ENCODE measurements around the gene DYNAP.

The DYNAP gene

GRCh38 chr18:54590945-54591344 lies at the start of gene DYNAP:
Gene DYNAP (plus strand): TSS chr18:54591245. CDS start chr18:54591283, 38 bp downstream.
- no peak for DNase-seq

GRCh38 chr18:54551590-54551989 lies 39.5 kb upstream of the DYNAP start:
- no peak for DNase-seq

- no peak for DNase-seq
Measured at GRCh38 chr18:54555286-54555685, 35.8 kb upstream of the DYNAP start.

GRCh38 chr18:54555996-54556395 lies 35.0 kb upstream of the DYNAP start:
- no peak for DNase-seq

- no peak for DNase-seq
Measured at GRCh38 chr18:54557958-54558357, 33.1 kb upstream of the DYNAP start.

GRCh38 chr18:54558609-54559585 lies 32.1 kb upstream of the DYNAP start:
- DNase-seq = no peak

GRCh38 chr18:54561706-54562267 lies 29.3 kb upstream of the DYNAP start:
- no peak for DNase-seq

GRCh38 chr18:54580202-54580729 lies 10.8 kb upstream of the DYNAP start:
- DNase-seq = no peak

GRCh38 chr18:54584065-54584464 lies 7.0 kb upstream of the DYNAP start:
- no peak for DNase-seq

- DNase-seq = no peak
Measured at GRCh38 chr18:54585743-54586142, 5.3 kb upstream of the DYNAP start.

- no peak for DNase-seq
Measured at GRCh38 chr18:54604211-54604610, 13.2 kb downstream of the DYNAP start.

GRCh38 chr18:54606835-54607212 lies 15.8 kb downstream of the DYNAP start:
- no peak for DNase-seq

- DNase-seq = no peak
Measured at GRCh38 chr18:54607213-54608027, 16.4 kb downstream of the DYNAP start.

- DNase-seq = no peak
Measured at GRCh38 chr18:54608028-54608642, 17.1 kb downstream of the DYNAP start.

- DNase-seq = no peak
Measured at GRCh38 chr18:54611816-54612215, 20.8 kb downstream of the DYNAP start.

- DNase-seq = no peak
Measured at GRCh38 chr18:54612237-54612636, 21.2 kb downstream of the DYNAP start.

GRCh38 chr18:54613174-54613573 lies 22.1 kb downstream of the DYNAP start:
- DNase-seq = no peak

- DNase-seq = no peak
Measured at GRCh38 chr18:54616220-54616848, 25.3 kb downstream of the DYNAP start.

GRCh38 chr18:54622084-54622483 lies 31.0 kb downstream of the DYNAP start:
- DNase-seq = no peak

GRCh38 chr18:54626779-54627178 lies 35.7 kb downstream of the DYNAP start:
- no peak for DNase-seq

GRCh38 chr18:54630963-54631362 lies 39.9 kb downstream of the DYNAP start:
- DNase-seq = no peak

- no peak for DNase-seq
Measured at GRCh38 chr18:54636217-54636616, 45.2 kb downstream of the DYNAP start.
